ENCODE measurements around the gene CCNL1.
"Not testable (repeated sequence)": the region's sequence is repeated elsewhere in the genome, so short reads cannot be mapped to it uniquely, and the experiment has no call there.

Gene CCNL1

DNA sequence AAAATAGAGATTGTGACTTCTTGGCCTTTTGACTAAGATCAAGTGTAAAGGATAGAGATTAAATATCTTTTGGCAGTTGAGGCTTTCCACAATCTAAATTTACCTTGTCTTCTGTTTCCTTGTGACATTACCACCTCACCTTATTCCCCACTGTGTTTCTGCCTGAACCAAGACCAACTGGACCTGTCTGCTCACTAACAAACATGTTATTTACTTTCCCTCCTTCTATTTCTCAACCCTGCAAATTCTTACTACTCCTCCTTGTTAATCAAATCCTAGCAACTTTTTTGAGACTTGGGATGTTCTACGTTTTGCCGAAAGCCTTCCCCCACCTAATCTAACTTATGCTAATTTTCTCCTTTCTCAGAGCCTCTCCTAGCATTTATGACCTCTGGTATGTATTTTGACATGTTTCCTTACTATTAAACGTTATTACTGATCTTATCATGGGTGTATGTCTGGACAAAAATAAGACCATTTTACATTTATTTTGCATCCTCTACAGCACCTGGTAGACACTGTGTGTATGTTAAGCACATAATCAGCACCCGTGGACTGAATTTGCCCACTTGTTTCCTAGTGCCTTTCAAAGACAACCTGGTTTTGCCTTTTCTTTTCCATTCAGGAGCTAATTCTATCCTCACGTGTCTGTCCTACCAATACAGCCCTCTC lies 7.6 kb upstream of the CCNL1 start:
- Histone ChIP-seq H3K27me3 (ENCODE audit: low read depth, low read length) (no peaks in the 10 kb centered on the region), H3K4me3 (ENCODE audit: low read depth in 1 of 2, low read length in 2 of 2) (no peak overlapping the region), H3K36me3 (ENCODE audit: control insufficient read depth in 1 of 2, insufficient read depth in 2 of 2, low read length in 2 of 2) (no peaks in the 10 kb centered on the region), H3K4me1 (ENCODE audit: control insufficient read depth in 1 of 2, insufficient read depth in 2 of 2, low read length in 2 of 2) (no peaks in the 10 kb centered on the region), H3K9me3 (ENCODE audit: control insufficient read depth in 1 of 2, low read length in 2 of 2) (no peaks in the 10 kb centered on the region), H3K27ac (ENCODE audit: low read length) (no peak overlapping the region)

DNA sequence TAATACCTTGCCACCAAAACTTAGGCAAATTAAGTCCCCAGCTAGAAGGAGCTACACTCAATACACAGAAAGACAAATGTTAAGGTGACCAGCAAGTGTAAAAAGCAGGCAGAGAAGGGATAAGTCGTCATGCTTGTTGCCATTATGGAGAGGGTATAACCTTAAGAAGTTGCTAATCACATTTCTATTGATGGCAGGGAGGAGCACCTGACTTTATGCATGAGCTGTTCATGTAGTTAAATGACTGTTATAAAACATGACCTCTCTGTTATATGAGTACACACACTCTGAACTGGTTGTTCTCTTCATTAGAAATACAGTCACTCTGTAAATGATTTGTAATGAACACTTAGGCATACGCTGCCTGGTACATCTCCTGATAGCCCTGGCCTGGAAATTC lies 6.6 kb upstream of the CCNL1 start:
- Histone ChIP-seq H3K36me3 (ENCODE audit: control insufficient read depth in 1 of 2, insufficient read depth in 2 of 2, low read length in 2 of 2) (no peaks in the 10 kb centered on the region), H3K4me1 (ENCODE audit: control insufficient read depth in 1 of 2, insufficient read depth in 2 of 2, low read length in 2 of 2) (no peaks in the 10 kb centered on the region), H3K4me3 (ENCODE audit: low read depth in 1 of 2, low read length in 2 of 2) (no peak overlapping the region), H3K9me3 (ENCODE audit: control insufficient read depth in 1 of 2, low read length in 2 of 2) (no peaks in the 10 kb centered on the region), H3K27me3 (ENCODE audit: low read depth, low read length) (no peaks in the 10 kb centered on the region), H3K27ac (ENCODE audit: low read length) (no peak overlapping the region)

DNA sequence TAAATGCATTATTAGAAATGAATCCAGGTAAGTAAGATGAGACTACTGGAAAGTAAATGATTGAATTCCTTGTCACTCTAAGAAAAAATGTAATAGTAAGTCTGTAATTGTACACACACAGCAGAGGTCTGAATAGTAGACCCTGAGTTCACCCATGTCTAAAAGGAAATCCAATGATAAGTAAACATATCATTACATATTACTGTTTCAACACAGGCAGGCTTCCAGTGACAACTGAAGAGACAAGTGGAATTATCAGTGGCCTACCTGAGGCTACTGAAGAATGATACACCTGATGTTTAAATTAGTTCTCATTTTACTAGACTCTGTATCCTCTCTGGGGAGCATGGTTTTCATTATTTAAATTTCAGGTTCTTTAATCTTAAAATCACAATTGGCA lies 6.2 kb upstream of the CCNL1 start:
- Histone ChIP-seq H3K9me3 (ENCODE audit: control insufficient read depth in 1 of 2, low read length in 2 of 2) (no peaks in the 10 kb centered on the region), H3K4me1 (ENCODE audit: control insufficient read depth in 1 of 2, insufficient read depth in 2 of 2, low read length in 2 of 2) (peaks cover 0 to under 1% of the 10 kb centered on the region in 2 donors), H3K27me3 (ENCODE audit: low read depth, low read length) (no peaks in the 10 kb centered on the region), H3K36me3 (ENCODE audit: control insufficient read depth in 1 of 2, insufficient read depth in 2 of 2, low read length in 2 of 2) (peaks cover 0 to 1% of the 10 kb centered on the region in 2 donors), H3K27ac (ENCODE audit: low read length) (no peak overlapping the region), H3K4me3 (ENCODE audit: low read depth in 1 of 2, low read length in 2 of 2) (no peak overlapping the region)

DNA sequence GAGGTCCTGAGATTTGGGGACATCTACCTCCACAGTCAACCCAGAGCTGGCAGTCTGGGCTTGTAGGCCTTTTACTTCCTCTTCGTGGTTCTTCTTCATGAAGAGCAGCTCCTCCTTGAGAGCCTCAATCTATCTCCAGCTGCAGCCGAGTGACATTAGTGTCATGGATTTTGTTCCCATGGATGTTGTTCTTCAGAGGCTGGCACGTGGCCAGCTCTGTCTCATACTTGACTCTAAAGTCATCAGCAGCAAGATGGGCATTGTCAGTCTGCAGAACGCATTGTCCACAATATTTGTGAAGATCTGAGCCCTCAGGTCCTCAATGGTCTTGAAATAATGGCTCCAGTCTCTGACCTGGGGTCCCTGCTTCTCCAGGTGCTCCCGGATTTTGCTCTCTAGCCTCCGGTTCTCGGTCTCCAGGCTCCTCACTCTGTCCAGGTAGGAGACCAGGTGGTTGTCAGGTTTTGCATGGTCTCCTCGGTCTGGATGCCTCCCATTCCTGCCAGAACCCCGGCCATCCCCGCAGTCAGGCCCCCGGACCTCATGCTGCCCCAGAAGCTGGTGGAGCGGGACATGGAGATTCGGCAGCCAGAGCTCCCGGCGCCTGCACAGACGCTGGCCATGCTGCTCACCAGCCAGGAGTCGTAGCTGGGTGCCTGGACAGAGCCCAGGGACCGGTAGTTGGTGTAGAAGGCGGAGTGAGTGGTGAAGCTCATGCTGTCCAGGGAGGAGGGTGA lies 3.4 kb upstream of the CCNL1 start:
- Histone ChIP-seq H3K36me3 (ENCODE audit: control insufficient read depth in 1 of 2, insufficient read depth in 2 of 2, low read length in 2 of 2) (peaks cover 5 to 25% of the 10 kb centered on the region in 2 donors), H3K27ac (ENCODE audit: low read length) (no peak overlapping the region), H3K4me1 (ENCODE audit: control insufficient read depth in 1 of 2, insufficient read depth in 2 of 2, low read length in 2 of 2) (peaks cover 4 to 6% of the 10 kb centered on the region in 2 donors), H3K27me3 (ENCODE audit: low read depth, low read length) (no peaks in the 10 kb centered on the region), H3K4me3 (ENCODE audit: low read depth in 1 of 2, low read length in 2 of 2) (no peak overlapping the region), H3K9me3 (ENCODE audit: control insufficient read depth in 1 of 2, low read length in 2 of 2) (no peaks in the 10 kb centered on the region)

DNA sequence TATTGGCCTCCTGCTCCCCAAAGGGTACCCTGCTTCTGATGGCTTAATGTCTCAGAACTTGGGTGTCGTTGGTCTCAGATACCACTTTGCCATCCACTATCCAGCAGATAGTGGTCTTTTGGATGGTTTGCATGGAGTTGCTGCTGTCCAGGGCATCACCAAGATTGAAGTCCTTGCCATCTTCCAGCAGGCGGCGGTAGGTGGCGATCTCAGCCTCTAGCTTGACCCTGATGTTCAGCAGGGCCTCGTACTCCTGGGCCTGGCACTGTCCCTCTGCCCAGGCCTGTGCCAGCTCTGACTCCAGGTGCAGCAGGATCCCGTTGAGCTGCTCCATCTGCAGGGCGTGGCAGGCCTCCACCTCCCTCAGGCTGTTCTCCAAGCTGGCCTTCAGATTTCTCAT lies 2.7 kb upstream of the CCNL1 start:
- H3K4me3 ChIP-seq (ENCODE audit: low read depth in 1 of 2, low read length in 2 of 2); H3K27ac ChIP-seq (ENCODE audit: low read length); H3K27me3 ChIP-seq (ENCODE audit: low read depth, low read length); H3K9me3 ChIP-seq (ENCODE audit: control insufficient read depth in 1 of 2, low read length in 2 of 2): not testable (repeated sequence)
- H3K4me1 ChIP-seq (ENCODE audit: control insufficient read depth in 1 of 2, insufficient read depth in 2 of 2, low read length in 2 of 2): peaks cover 12 to 13% of the 10 kb centered on the region in 2 donors
- H3K36me3 ChIP-seq (ENCODE audit: control insufficient read depth in 1 of 2, insufficient read depth in 2 of 2, low read length in 2 of 2): peaks cover 12 to 32% of the 10 kb centered on the region in 2 donors

DNA sequence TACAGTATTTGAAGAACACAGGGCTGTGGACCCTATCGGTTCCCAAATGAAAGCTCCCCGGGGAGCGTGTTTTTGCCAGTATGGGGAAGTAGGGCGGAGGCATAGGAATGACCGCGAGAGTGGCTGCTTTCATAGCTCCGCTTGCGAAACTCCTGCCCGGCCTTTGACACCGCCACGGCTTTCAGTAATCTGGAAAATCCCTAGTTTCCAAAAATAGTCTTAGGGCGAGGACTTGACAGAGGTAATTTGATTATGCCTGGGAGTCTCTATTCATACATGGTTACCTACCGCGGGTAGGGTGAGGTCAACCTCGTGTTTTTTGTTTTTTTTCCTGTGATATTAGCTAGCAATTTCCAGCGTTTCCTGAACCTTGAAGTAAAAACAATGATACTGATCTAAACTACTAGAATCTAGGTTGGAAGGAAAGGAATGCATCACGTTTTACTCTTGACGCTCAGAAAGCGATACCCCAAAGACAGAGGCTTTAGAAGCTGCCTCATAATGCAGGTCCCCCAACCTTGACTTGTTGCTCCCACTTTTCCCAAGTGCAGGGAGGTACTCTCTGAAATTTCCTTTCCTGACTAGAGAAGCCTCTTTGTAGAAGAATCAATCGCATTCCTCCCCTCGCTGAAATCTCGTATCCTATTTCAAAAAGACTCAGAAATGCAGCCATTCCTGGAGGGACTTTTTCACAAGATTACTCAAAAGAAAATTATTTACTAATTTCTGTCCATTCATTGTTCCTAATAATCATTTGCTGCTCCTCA lies 894 bp upstream of the CCNL1 start:
- H3K27ac ChIP-seq (ENCODE audit: low read length): peak overlapping the region; percentile 100
- peak overlapping the region; percentile 80 to 81 for H3K4me3 ChIP-seq (ENCODE audit: low read depth in 1 of 2, low read length in 2 of 2)
- peaks cover 23 to 30% of the 10 kb centered on the region in 2 donors for H3K4me1 ChIP-seq (ENCODE audit: control insufficient read depth in 1 of 2, insufficient read depth in 2 of 2, low read length in 2 of 2)
- peaks cover 29 to 47% of the 10 kb centered on the region in 2 donors for H3K36me3 ChIP-seq (ENCODE audit: control insufficient read depth in 1 of 2, insufficient read depth in 2 of 2, low read length in 2 of 2)
- H3K9me3 ChIP-seq (ENCODE audit: control insufficient read depth in 1 of 2, low read length in 2 of 2): no peaks in the 10 kb centered on the region
- no peaks in the 10 kb centered on the region for H3K27me3 ChIP-seq (ENCODE audit: low read depth, low read length)

DNA sequence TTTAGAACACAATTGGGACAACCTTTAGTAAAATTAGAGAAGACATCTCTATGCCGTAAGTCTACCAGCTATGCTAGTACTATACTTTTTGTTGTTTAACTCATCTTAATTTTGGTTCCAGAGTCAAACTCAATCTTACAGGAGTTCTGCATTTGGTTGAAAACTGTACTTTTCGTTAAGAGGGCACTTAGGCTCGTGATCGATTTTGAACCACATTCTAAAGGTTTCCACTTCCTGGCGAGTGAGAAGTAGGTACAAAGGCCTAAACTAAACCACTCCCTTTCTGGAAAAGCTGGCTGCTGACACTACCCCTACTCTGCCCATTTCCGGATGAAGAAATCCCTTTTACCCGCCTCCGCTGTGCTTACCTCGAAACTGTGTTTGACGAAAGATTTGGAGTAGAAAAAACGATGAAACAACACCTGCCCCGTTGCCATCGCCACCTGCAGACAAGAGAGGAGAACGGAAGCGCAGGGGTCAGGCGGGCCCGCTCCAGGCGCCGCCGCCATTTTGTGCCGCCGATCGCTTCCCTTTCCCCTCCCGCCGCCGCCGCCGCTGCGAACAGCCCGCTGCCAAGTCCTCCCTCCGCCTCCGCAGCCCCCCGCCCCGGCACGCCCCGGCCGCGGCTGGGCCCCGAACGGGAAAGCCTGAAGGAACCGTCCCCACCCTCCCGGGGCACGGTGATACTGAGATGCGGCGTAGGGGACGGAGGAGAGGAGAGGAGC lies 748 bp downstream of the CCNL1 start:
- no peaks in the 10 kb centered on the region for H3K9me3 ChIP-seq (ENCODE audit: control insufficient read depth in 1 of 2, low read length in 2 of 2)
- H3K27me3 ChIP-seq (ENCODE audit: low read depth, low read length): no peaks in the 10 kb centered on the region
- peak overlapping the region; percentile 80 to 81 for H3K4me3 ChIP-seq (ENCODE audit: low read depth in 1 of 2, low read length in 2 of 2)
- peaks cover 27 to 45% of the 10 kb centered on the region in 2 donors for H3K4me1 ChIP-seq (ENCODE audit: control insufficient read depth in 1 of 2, insufficient read depth in 2 of 2, low read length in 2 of 2)
- H3K27ac ChIP-seq (ENCODE audit: low read length): peak overlapping the region; percentile 100
- H3K36me3 ChIP-seq (ENCODE audit: control insufficient read depth in 1 of 2, insufficient read depth in 2 of 2, low read length in 2 of 2): peaks cover 43 to 49% of the 10 kb centered on the region in 2 donors

DNA sequence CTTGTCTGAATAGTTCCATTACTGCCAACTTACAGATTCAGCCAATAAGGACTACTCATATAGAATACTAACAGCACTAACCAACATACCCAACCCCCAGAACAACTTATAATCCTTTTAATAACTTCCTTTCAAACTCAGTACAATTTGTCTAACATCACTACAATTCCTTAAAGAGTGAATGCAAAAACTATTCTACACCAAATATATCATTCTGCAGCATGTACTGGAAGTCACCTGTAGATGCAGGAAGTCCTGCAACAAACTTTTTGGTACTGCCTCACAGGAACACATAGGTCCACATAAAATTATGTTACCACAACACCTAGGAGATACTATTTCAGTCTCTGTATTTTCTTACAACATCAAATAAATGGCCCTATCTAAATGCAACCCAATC lies 2.1 kb downstream of the CCNL1 start:
- Histone ChIP-seq H3K27ac (ENCODE audit: low read length) (peak overlapping the region; percentile 100), H3K27me3 (ENCODE audit: low read depth, low read length) (no peaks in the 10 kb centered on the region), H3K36me3 (ENCODE audit: control insufficient read depth in 1 of 2, insufficient read depth in 2 of 2, low read length in 2 of 2) (peaks cover 57 to 59% of the 10 kb centered on the region in 2 donors), H3K4me3 (ENCODE audit: low read depth in 1 of 2, low read length in 2 of 2) (peak overlapping the region; percentile 80 to 81), H3K9me3 (ENCODE audit: control insufficient read depth in 1 of 2, low read length in 2 of 2) (no peaks in the 10 kb centered on the region), H3K4me1 (ENCODE audit: control insufficient read depth in 1 of 2, insufficient read depth in 2 of 2, low read length in 2 of 2) (peaks cover 27 to 55% of the 10 kb centered on the region in 2 donors)

DNA sequence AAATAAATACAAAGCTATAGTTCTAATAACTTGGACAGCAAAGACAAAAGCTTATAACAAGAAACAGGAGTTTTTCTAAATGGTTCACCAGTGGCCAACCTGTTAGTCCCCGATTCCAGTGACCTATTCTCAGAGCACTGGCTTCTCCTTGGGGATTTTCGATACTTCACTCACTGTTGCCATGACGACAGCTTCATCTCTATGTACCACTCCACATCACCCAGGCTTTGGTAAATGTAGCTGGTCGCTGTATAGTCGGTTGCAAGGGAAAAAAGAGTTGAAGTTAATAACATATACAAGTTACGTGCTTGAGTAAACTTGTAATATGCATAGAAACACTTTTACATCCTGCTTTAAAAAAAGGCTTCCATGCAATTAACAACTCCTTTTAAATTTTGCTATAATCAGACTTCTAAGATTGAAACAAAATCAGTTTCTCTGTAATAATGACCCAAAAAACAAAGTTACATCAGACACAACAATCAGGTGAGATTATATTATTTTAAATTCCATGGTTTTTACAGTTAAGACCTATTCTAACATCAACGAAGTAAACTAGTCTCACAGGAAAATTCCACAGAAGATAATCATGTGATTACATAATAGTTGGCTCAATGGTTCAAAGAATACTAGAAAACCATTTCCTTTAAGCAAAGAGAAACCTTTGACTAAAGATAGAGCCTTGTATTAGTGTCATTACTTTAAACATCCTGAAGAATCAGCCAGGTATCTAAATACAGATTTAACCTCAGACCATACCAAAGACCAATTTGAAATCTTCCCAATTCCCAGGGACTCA lies 2.9 kb downstream of the CCNL1 start:
- Histone ChIP-seq H3K9me3 (ENCODE audit: control insufficient read depth in 1 of 2, low read length in 2 of 2) (no peaks in the 10 kb centered on the region), H3K4me3 (ENCODE audit: low read depth in 1 of 2, low read length in 2 of 2) (peak overlapping the region; percentile 80 to 81), H3K4me1 (ENCODE audit: control insufficient read depth in 1 of 2, insufficient read depth in 2 of 2, low read length in 2 of 2) (peaks cover 27 to 55% of the 10 kb centered on the region in 2 donors), H3K27me3 (ENCODE audit: low read depth, low read length) (no peaks in the 10 kb centered on the region), H3K27ac (ENCODE audit: low read length) (peak overlapping the region; percentile 100), H3K36me3 (ENCODE audit: control insufficient read depth in 1 of 2, insufficient read depth in 2 of 2, low read length in 2 of 2) (peaks cover 65 to 66% of the 10 kb centered on the region in 2 donors)

DNA sequence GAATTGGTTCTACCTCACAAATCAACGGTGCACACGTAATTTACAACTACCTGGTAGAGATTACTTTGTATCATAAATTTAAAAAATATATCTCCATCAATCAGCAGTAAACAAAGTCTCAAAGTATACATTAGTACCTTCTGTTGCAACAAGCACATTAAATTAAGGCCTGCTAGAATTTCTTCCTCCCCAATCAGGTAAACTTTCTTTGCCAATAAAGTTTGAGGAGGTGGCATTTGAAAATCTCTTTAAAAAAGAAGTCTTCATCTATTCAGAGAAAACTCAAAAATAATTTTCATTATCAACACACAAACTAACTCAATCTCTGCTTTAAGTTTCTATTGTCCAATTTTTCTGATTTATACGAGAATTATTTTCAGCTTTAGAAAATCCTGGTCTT lies 4.4 kb downstream of the CCNL1 start:
- Histone ChIP-seq H3K36me3 (ENCODE audit: control insufficient read depth in 1 of 2, insufficient read depth in 2 of 2, low read length in 2 of 2) (peaks cover 74 to 79% of the 10 kb centered on the region in 2 donors), H3K4me1 (ENCODE audit: control insufficient read depth in 1 of 2, insufficient read depth in 2 of 2, low read length in 2 of 2) (peaks cover 23 to 55% of the 10 kb centered on the region in 2 donors), H3K27me3 (ENCODE audit: low read depth, low read length) (no peaks in the 10 kb centered on the region), H3K4me3 (ENCODE audit: low read depth in 1 of 2, low read length in 2 of 2) (peak overlapping the region; percentile 80 to 81), H3K9me3 (ENCODE audit: control insufficient read depth in 1 of 2, low read length in 2 of 2) (no peaks in the 10 kb centered on the region), H3K27ac (ENCODE audit: low read length) (peak overlapping the region; percentile 9)

Measured in muscle layer of duodenum (tissue), 2 donors.